Astrocyte of the cerebellum (primary cell): Measurements from ENCODE around the gene GRIA1.

ENCODE experiments used
- DNase-seq: peaks from one replicate; pipeline ENCODE4 v3.0.0-alpha.2; 2011; ENCODE audit warnings: low read depth
- H3K4me3 ChIP-seq: 2 replicates; pipeline ENCODE4 v1.5.1; 2011; ENCODE audit warnings: mild to moderate bottlenecking, low read depth, low read length, moderate library complexity
- CTCF ChIP-seq: IDR thresholded peaks from 2 replicates; pipeline ENCODE4 v1.5.1; 2012; ENCODE audit warnings: low read length, low read depth, moderate library complexity, mild to moderate bottlenecking; ENCODE audit errors: missing control alignments
- in situ Hi-C: cut with HindIII; loops from 2 replicates; pipeline ENCODE4 v1.10.0; 2017; ENCODE audit warnings: low sequenced_read_pairs

Gene GRIA1

GRCh38 chr5:153767221-153768188, 277.0 kb downstream of the GRIA1 start:
- no peak overlapping the region for H3K4me3 ChIP-seq
- TF ChIP-seq CTCF = no peak
- no peak for DNase-seq
- in situ Hi-C loops = no loop called here

DNA sequence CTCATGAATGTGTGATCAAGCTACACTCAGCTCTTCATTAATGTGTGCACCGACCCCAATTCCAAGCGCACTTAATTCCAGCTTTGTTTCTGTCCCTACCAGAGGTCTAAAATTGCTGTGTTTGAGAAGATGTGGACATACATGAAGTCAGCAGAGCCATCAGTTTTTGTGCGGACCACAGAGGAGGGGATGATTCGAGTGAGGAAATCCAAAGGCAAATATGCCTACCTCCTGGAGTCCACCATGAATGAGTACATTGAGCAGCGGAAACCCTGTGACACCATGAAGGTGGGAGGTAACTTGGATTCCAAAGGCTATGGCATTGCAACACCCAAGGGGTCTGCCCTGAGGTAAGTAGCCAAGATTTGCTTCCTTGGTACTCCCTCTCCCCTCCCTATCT, 279.6 kb downstream of the GRIA1 start:
- no peak for DNase-seq
- H3K4me3 ChIP-seq = no peak overlapping the region
- in situ Hi-C loops = no loop called here
- no peak for TF ChIP-seq CTCF

GRCh38 chr5:153774686-153775085, 284.2 kb downstream of the GRIA1 start:
- H3K4me3 ChIP-seq = no peak overlapping the region
- TF ChIP-seq CTCF = no peak
- in situ Hi-C loops = no loop called here
- DNase-seq = no peak

DNA sequence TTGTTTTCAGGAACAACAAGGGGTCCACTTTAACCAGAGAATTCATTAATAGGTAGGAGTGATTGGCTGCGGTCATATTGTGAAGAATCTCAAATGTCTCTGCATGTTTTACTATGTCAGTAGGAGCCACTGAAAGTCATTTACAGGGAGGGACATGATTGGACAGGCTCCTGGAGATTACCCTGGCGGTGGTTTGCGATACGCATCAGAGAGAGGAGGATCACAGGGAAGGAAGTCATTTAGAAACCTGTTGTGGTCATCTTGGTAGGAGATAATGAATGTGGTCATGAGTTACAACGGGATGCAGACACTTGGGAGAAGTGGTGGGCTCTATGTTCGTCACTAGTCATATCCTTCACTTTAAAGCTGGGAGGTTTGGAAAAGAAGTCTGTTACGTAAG, 285.5 kb downstream of the GRIA1 start:
- DNase-seq = no peak
- no peak overlapping the region for H3K4me3 ChIP-seq
- in situ Hi-C loops = no loop called here
- TF ChIP-seq CTCF = no peak

GRCh38 chr5:153777681-153778581, 287.5 kb downstream of the GRIA1 start:
- TF ChIP-seq CTCF = no peak
- H3K4me3 ChIP-seq = no peak overlapping the region
- in situ Hi-C loops = no loop called here
- DNase-seq = no peak

GRCh38 chr5:153779836-153780235, 289.4 kb downstream of the GRIA1 start:
- DNase-seq = no peak
- in situ Hi-C loops = no loop called here
- no peak overlapping the region for H3K4me3 ChIP-seq
- TF ChIP-seq CTCF = no peak
